A172 (cell line): Measurements from ENCODE around the gene CMIP. TPM values are rescaled to one million over a fixed set of nuclear protein-coding genes. Genes with fewer than 3 reads are reported as not detected.
A peak's percentile ranks its signal among the peaks of the same experiment; 100 is the strongest.

Experiments
- DNase-seq: peaks from one replicate; pipeline ENCODE4 v3.0.0-alpha.2; 2015; ENCODE audit warnings: low spot score
- total RNA-seq: library from RNA; depleted of rRNA; stranded (reverse); fragments of >200 nt; shearing (Covaris generic); gene quantifications from 2 replicates; pipeline ENCODE4 v1.2.3, GENCODE V29; 2014

Gene CMIP
- total RNA-seq, 1 experiment from 2014 or later, result 5.9 TPM

DNA sequence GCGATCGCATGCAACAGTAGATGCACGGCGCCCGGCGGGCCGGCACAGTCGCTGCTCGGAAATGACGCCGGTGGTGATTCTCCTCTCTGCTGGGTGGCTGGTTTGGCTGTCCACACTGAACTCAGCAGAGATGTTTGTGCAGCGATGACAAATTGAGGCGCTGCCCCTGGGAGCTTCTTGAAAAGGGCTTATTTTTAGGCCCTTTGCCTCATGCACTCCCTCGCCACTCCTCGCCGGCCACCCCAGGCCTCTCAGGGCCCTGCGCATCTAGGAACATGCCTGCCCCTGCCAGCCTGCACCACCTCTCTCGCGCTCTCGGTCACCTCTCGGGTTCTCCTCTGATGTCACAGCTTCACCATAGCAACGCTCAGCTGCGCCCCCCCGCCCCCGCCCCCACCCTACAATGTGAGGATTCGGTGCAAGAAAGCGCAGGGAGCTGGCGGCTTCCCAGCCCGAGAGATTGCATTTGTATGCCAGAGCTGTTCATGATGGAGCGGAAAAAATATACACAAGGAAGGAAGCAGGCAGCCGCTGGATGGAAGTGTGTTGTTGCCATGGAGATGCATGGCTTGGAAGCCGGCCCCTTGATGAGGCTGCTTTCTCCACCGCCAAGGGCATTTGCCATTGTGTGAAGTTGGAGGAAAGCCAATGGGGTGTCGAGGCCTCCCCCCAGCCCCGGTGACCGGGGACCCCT is 253.2 kb downstream of the CMIP start:
- no peak for DNase-seq

DNA sequence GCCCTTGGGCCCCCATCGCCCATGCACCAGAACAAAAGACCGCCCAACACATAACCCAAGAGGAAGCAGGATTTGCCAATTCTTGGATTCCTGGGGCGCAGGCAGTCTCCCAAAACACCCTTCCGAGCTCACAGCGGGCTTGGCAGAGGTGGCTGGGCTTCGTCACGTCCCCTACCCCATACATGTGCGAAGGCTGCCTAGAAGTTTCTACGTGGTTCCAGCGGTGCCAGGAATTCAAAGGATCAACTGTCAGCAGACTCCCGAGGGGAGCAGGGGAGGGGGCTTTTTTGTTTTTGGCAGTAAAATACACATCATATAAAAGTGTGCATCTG is 253.7 kb downstream of the CMIP start:
- DNase-seq, result no peak

DNA sequence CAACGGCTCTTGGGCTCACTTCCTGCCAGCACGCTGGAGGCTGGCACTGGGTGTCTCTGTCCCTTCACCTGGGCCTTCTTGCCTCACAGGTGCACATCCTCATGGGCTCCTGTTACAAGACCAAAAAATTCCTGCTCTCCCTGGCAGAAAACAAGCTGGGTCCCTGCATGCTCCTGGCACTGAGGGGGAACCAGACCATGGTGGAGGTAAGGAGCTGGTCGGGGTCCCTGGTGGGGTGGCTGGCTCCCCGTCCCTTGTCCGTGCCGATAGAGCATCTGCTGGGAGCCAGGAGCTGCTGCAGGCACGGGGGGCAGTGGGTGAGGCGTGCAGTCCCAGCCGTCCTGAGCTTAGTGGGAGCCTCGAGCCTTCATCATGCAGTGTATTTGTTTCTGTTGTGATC is 255.0 kb downstream of the CMIP start:
- no peak for DNase-seq

- DNase-seq, result peak; percentile 59
Observed at GRCh38 chr16:81700071-81700779, 255.6 kb downstream of the CMIP start.

- no peak for DNase-seq
Observed at GRCh38 chr16:81700780-81701165, 256.2 kb downstream of the CMIP start.

GRCh38 chr16:81701296-81701970 is 256.8 kb downstream of the CMIP start:
- DNase-seq, result no peak

DNA sequence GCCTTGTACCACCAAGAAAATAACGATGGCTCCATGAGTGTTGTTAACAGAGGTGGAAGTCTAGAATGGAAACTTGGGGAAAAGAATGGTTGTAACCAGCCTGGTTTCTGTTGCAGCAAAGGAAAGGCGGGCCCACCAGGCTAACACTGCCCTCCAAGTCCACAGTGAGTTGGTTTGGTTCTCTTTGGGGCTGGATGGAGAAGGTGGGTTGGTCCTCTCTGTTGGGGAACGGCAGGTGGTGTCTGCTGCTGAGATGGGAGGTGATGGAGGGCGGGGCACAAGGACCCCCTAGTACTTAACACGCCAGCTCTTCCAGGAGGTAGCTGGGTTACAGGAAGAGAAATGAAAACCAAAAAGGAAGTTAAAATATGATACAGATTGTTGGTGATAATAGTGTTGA is 257.9 kb downstream of the CMIP start:
- no peak for DNase-seq

DNA sequence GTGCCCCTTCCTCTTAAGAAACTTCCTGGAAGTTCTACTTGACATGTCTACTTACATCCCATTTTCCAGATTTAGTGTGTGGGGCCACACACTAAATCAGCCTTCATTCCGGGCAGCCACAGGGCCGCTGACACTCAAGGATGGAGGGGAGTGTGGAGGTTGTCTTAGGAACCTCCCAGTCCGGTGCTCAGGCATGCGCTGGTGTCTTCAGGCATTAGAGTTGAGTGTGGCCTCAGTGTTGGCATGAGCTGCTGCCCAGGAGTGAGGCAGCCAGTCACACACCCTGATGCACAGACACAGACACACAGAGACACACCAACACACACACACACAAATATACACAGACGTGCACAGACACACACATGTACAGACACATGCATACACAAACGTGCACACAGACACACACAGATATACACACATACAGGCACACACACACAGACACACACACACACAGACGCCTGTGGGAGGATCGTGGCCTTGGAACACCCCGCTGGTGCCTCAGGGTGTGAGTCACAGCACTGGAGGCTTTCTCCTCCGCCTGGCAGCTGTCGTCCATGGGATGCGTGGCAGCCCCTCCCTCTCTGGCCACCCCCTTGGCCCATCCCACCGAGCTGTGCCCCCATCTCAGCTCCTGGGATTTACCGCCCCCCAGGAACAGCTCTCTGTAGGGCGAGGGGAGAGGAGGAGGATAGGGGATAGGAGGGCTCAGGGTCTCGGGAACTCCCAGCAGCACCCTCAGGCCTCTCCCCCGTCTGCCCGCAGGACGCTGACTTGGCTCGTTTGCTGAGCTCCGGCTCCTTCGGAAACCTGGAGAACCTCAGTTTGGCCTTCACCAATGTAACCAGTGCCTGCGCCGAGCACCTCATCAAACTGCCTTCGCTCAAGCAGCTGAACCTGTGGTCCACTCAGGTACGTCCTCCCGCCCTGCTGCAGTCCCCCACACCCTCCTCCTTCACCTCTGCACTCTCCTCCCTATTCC is 258.9 kb downstream of the CMIP start:
- peak; percentile 90 for DNase-seq

DNA sequence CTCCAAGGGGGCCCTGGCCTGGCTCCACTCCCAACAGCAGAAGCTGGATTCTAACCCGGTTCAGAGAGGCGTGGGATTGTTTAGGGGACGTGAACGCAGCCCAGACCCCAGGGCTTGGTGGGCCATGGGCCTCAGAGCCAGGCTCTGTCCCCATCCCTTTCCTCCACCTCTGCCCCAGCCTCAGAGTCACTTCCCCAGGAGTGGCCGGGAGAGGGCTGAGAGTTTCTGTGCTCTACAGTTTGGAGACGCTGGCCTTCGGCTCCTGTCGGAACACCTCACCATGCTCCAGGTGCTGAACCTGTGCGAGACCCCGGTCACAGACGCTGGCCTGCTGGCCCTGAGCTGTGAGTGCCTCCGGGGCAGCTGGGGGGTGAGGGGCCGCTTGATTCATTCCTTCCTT is 260.7 kb downstream of the CMIP start:
- DNase-seq, result no peak

- no peak for DNase-seq
Observed at GRCh38 chr16:81706327-81707295, 262.0 kb downstream of the CMIP start.

GRCh38 chr16:81707411-81708265 is 263.0 kb downstream of the CMIP start:
- peak; percentile 37 for DNase-seq

DNA sequence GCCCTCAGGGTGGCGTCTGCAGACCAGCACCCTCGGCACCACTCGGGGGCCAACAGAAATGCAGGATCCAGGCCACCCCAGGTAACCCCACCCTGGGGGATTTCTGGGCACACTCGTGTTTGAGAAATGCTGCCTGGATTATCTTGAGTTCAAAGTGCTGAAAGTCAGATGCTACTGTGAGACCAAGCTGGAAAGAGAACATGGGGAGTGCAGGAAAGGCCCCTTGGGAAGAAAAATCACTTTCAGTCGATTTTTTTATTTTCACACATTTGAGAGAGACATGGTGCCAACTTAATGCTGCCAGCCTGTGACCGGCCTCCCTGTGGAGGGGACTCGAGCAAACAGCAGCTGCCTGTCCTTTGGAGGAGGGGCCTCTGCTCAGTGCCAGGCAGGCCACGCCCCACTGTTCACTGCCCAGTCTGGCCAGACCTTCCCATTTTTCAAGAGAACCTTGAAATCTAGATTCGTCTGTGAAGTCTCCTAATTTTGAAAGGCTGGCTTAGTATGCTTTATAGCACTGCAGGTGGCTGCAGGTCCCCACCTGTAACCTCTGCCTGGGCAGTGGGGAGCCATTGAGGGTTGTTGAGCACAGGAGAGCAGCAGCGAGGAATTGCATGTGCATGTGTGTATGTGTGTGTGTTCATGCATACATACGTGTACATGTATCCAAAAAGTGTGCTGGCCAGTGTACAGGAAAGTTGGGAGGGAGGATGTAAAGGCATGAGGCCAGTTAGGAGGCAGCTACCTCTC is 263.8 kb downstream of the CMIP start:
- DNase-seq, result peak; percentile 43

DNA sequence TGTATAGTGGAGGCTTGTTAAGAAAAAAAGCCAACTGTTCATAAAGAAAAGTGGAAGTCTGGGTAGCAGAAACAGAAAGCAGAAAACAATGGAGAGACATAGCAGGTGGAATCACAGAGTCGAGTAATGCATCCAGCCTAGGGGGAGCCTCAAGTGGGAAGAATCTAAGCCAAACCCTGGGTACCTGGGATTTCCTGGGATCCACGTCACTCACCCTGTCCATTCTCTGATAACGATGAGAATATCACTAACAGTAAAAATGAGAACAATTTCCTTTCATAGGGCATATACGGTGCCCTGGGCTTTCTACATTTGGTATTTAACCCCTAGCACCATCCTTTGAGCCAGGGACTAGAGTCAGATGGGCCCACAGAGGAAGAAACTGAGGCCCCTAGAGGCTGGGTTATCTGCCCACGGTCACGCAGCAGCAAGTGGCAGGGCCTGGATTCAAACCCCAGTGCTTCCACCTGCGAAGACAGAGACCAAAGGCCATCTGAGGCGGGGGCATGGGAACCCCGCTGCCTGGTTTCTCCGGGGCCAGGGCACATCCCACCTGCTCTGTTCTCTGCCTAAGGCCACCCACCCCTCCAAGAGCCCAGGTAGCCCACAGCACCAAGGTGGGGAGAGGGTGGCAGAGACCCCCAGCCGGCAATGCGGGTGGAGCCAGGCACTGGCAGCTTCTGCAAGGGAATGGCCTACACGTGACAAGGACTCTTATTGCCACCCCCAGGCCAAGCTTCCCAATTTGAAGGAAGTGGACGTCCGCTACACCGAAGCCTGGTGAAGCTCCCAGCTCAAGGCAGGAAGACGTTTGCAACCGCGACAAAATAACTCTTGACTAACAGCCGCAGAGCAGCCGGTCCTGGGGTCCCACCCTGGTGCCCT is 264.6 kb downstream of the CMIP start:
- DNase-seq, result no peak

DNA sequence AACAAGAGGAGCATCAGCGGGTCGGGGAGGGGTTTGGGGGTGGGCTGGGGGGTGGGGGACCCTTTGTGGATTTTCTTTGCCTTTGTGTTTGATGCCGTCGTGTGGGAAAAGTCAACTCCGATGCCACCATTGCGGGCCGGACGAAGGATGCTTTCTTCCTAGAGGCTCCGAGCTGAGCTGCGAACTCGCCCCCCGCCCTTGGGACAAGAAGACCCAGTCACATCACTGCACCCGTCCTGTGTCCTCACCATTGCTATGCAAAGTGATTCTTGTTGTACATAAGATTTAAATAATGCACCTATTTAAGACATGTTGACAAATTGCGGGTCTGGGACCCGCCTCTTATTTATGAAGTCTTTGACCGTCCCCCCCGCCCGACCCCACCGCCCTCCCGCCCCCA is 265.4 kb downstream of the CMIP start:
- no peak for DNase-seq

GRCh38 chr16:81710596-81710995 is 266.0 kb downstream of the CMIP start:
- no peak for DNase-seq

GRCh38 chr16:81711657-81712319 is 267.2 kb downstream of the CMIP start:
- peak; percentile 93 for DNase-seq

DNA sequence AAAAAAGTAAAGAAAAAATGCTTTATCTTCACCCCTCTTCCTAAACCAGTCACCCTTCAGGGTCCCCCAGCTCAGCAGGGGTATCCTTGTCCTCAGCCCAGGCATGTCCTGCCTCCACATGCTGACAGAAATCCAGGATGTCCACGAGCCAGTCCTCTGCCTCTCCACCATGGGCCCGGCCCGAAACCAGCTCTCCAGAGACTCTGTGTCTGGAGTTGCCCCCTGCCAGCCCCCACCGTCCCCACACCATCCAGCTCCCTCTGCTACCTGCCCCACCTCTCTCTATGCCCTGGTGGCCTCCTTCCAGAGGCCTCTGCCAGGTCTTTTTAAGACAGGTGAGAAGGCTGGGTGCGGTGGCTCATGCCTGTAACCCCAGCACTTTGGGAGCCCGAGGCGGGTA is 268.1 kb downstream of the CMIP start:
- DNase-seq, result no peak
